GM12891 (cell line): Measurements from ENCODE around the gene DAZAP2. TPM values are rescaled to one million over a fixed set of nuclear protein-coding genes. Genes with fewer than 3 reads are reported as not detected.

Experiments used
- DNase-seq: peaks from one replicate; pipeline ENCODE4 v3.0.0; 2011; ENCODE audit warnings: low spot score; ENCODE audit not compliant: insufficient read length
- FAIRE-seq: peaks from 2 replicates; lab custom pipeline; 2011; peaks lifted over from hg19 to GRCh38; lab: Jason Lieb, UNC
- PAX5 ChIP-seq: IDR thresholded peaks from 2 replicates; pipeline ENCODE4 v1.6.1; 2011; ENCODE audit warnings: low read length, moderate library complexity, mild to moderate bottlenecking; ENCODE audit not compliant: insufficient read depth, severe bottlenecking
- POLR2A ChIP-seq: IDR thresholded peaks from 2 replicates; pipeline ENCODE4 v1.6.1; 2011; ENCODE audit warnings: low read depth, low read length, control low read depth
- POLR2AphosphoS5 ChIP-seq: IDR thresholded peaks from 2 replicates; pipeline ENCODE4 v1.6.1; 2011; ENCODE audit warnings: low read depth, low read length, control low read depth
- POU2F2 ChIP-seq: IDR thresholded peaks from 2 replicates; pipeline ENCODE4 v1.6.1; 2011; ENCODE audit warnings: low read depth, mild to moderate bottlenecking, control low read depth, low read length, moderate library complexity
- SPI1 ChIP-seq: IDR thresholded peaks from 2 replicates; pipeline ENCODE4 v1.6.1; 2011; ENCODE audit warnings: low read depth, low read length, control low read depth
- TAF1 ChIP-seq: IDR thresholded peaks from 2 replicates; pipeline ENCODE4 v1.6.1; 2011; ENCODE audit warnings: low read depth, low read length, control low read depth
- polyA plus RNA-seq: library from polyadenylated mRNA; unstranded; fragments of >200 nt; gene quantifications from one replicate; pipeline ENCODE4 v1.2.1, GENCODE V29; 2012; ENCODE audit warnings: low read depth, missing spikeins, inconsistent platforms; ENCODE audit not compliant: missing spikeins

DAZAP2 gene, protein sequence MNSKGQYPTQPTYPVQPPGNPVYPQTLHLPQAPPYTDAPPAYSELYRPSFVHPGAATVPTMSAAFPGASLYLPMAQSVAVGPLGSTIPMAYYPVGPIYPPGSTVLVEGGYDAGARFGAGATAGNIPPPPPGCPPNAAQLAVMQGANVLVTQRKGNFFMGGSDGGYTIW
- 109 TPM for polyA plus RNA-seq

DNA sequence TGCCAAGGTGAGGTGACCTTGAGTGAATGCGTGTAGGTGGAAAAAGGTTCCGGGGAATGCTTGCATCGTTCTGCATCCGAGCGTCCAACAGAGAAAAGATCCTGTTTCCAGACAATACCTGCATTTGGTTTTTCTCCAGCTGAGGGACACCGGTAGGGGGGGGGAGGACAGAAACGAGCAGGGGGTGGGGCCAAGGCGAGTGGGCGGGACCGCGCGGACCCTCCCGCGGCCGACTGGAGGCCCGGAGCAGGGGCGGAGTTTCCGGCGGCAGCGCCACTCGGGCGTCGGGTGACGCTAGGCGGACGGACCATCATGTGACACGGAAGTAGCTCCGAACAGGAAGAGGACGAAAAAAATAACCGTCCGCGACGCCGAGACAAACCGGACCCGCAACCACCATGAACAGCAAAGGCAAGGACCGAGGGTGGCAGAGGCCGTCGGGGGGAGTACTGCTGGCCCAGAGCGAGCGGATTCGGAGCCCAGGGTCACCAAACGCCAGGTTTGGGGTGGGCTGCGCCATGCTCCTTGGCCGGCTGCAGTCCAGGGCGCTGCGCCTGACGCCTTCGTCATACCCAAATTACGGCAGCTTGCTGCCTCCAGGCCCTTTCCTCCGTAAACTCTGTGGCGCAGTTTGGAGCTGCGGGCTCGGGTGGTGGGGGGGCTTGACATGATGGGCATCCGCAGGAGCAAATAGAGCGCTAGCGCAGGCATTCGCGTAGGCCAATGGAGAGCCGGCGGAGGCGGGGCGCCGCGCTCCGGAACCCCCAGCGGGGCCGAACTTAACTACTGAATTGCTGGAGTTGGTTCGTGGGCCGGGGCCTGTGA lies at the start of gene DAZAP2:
TSS of gene DAZAP2 (plus strand) at position 317 of the 825 bp plus-strand sequence. CDS start at position 399, 82 bp downstream.
- DNase-seq (peak; percentile 93), FAIRE-seq (peak; percentile 97)
- peak; percentile 97 for TF ChIP-seq POLR2A
- peak; percentile 76; the same call in 1 of the 2 replicates for TF ChIP-seq TAF1
- peak; percentile 96 for TF ChIP-seq POLR2AphosphoS5
- TF ChIP-seq POU2F2 = peak; percentile 70; the same call in 1 of the 2 replicates
- no peak for TF ChIP-seq PAX5
- peak; percentile 26; the same call in 1 of the 2 replicates for TF ChIP-seq SPI1

DNA sequence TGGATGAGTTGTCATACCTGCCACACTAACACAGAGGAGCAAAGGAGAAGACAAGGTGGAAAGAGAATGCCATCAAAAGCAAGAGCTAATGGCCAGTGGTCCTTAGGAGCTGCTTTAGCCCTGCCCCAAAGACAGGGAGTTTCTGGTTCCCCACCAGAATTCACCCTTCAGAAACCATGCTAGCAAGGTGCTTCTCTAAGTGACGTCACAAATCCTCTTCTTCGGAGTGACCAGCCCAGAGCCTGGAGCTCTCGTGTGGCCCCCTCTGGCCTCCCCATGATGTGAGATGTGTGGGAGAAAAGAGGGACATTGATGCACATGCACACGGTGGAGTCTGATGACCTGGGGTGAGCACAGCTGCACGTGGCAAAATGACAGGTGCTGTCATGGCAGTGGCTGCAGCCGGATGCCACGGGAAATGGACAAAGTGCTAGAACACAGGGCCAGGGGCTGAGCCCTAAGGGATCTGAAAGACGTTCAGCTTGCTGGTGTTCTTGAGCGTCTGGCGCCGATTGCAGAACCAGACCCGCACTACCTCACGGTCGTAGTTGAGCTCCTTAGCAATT lies 48.8 kb upstream of the DAZAP2 start:
- TF ChIP-seq POLR2AphosphoS5 (no peak), POLR2A (no peak), PAX5 (no peak), TAF1 (no peak), POU2F2 (no peak), SPI1 (no peak)
- DNase-seq = no peak
- no peak for FAIRE-seq

DNA sequence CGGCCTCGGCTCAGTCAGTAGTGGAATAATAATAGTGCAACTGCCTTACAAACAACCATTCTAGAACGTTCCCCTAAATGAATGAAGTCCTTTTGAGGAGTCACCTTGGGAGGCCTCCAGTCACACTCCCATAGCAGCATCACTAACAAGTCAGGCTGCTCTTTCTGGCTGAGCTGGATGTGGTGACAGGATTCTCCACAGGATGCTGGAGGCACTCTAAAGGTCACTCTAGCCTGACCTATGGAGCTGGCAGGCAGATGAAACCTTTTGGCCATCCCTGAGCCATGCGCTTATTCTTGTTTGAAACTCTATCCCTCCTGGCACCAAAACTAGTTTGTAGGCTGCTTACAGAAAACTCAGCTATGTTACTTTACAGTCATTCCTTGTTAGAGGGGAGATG lies 47.8 kb upstream of the DAZAP2 start:
- FAIRE-seq (no peak), DNase-seq (no peak)
- no peak for TF ChIP-seq POLR2AphosphoS5
- TF ChIP-seq POU2F2 = no peak
- no peak for TF ChIP-seq POLR2A
- TF ChIP-seq TAF1 = no peak
- no peak for TF ChIP-seq SPI1

DNA sequence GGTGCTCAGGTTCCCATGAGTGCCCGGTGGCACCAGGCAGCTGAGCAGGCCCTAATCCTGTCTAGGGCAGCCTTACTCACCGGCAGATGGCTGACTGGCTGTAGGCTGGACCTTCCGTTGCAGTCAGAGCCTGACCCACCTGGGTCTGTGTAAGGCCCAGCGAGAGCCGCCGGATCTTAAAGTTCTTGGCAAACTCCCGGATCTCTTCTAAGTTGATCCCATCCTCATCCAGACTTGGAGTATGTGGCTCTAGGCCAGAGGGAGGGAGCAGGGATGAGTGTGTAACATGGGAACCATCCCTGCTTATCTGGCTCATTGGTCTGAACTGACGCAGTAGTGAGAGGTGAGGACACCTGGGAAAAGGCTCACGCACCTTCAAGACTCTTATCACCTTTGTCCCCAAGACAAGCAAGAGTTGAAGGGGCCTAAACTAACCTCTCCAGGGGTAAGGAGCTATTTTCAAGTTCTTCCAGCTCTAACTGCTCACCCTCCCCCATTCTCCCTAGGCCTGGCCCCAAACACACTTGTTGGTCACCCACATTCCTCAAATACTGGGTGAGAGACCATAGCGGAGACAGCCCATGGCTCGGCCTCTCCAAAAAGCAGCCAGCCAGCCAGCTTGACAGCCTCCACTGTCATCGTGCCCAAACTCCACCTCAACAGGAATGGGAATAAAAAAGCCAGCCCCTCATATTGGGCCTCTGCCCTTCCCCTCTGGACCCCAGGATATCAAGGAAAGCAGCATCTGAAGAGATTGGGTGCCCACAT lies 46.9 kb upstream of the DAZAP2 start:
- no peak for TF ChIP-seq PAX5
- no peak for TF ChIP-seq SPI1
- no peak for TF ChIP-seq POLR2AphosphoS5
- no peak for TF ChIP-seq POLR2A
- no peak for TF ChIP-seq TAF1
- no peak for TF ChIP-seq POU2F2
- DNase-seq (no peak), FAIRE-seq (no peak)

DNA sequence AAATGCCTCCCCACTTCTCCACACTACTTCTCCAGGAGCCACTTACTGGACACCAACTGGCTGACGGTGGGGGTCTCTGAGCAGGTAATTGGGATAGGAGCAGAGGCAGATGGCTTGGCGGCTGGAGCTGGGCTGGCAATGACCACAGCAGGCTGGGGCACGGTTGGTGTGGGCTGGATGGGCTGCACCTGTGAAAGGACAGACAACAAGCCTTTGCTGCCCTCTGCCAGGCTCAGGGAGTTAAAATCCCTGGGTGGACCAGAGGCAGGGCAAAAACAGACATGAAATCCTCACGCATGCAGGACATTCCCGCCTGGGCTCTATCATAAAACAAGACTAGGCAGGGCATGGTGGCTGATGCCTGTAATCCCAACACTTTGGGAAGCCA lies 46.3 kb upstream of the DAZAP2 start:
- no peak for FAIRE-seq
- DNase-seq = no peak
- TF ChIP-seq POLR2A (no peak), PAX5 (no peak), POLR2AphosphoS5 (no peak), POU2F2 (no peak), TAF1 (no peak), SPI1 (no peak)

GRCh38 chr12:51195841-51196240 lies 42.8 kb upstream of the DAZAP2 start:
- DNase-seq = no peak
- FAIRE-seq = no peak
- TF ChIP-seq SPI1 = no peak
- TF ChIP-seq POLR2A = no peak
- no peak for TF ChIP-seq TAF1
- no peak for TF ChIP-seq PAX5
- TF ChIP-seq POLR2AphosphoS5 = no peak
- no peak for TF ChIP-seq POU2F2

- TF ChIP-seq POLR2A (no peak), SPI1 (no peak), POU2F2 (no peak), TAF1 (no peak)
- FAIRE-seq = no peak
- DNase-seq = no peak
These were observed 42.1 kb upstream of the DAZAP2 start for GRCh38 chr12:51196547-51196946.

DNA sequence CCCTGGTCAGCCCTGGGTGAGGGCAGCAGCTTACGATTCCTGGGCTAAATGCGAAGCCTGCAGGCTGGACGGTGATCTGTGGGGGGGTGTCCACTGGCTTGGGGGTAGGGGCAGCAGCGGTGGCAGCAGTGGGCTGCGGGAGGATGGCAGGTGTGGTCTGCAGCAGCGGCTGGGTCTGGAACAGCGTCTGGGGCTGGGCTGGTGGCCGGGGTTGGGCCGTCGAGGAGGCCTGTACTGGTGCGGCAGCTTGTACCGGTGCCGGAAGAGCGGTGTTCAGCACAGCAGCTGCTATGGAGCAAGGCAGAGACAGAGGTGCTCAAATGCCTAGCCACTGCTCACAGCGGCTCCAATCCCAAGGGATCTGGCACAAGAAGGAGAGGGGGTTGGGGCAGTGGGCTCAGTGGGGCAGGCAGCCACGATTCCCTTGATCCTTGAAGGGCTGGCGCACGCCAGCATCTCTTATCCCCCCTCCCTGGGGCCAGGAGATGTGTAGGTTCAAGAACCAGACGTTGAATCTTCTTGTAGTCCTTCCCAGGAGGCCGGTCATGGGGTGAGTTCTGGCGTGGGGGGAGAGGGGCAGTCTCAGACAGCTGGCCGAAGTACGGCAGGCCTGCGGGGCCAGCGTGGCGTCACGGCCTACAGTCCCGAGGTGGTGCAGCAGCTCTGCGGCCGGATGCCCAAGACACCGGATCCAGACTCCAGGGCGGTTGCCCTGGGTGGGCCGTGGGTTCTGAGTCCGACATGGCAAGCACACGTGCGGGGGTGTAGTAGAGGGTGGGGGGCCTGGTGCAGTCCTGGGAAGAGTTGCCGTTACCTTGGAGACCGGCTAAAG lies 40.7 kb upstream of the DAZAP2 start:
- DNase-seq = no peak
- no peak for FAIRE-seq
- TF ChIP-seq PAX5 (no peak), POLR2A (no peak)
